ENCODE measurements around the gene METRN.

DNA sequence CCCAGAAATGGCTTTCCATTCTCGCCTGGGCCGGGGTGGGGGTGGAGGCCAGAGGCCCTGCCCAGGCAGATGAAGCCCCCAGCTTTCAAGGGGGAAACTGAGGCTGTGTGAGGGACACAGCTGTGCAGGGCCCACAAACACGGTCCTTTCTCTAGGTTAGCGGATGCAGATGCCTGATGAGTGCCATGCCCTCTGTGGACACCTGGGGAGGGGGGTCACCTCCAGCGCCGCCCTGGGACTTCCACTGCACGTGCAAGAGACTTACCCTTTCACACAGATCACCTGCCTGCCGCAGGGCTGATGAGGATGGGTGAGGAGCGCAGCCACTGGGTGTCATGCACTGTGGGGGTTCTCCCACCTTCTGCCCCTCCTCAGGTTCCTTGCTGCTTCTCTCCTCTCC, 3.5 kb downstream of the METRN start:
- TF ChIP-seq, protein P1, sequence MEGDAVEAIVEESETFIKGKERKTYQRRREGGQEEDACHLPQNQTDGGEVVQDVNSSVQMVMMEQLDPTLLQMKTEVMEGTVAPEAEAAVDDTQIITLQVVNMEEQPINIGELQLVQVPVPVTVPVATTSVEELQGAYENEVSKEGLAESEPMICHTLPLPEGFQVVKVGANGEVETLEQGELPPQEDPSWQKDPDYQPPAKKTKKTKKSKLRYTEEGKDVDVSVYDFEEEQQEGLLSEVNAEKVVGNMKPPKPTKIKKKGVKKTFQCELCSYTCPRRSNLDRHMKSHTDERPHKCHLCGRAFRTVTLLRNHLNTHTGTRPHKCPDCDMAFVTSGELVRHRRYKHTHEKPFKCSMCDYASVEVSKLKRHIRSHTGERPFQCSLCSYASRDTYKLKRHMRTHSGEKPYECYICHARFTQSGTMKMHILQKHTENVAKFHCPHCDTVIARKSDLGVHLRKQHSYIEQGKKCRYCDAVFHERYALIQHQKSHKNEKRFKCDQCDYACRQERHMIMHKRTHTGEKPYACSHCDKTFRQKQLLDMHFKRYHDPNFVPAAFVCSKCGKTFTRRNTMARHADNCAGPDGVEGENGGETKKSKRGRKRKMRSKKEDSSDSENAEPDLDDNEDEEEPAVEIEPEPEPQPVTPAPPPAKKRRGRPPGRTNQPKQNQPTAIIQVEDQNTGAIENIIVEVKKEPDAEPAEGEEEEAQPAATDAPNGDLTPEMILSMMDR (IDR thresholded peaks at IDR 0.05), result no peak
- no peak for TF ChIP-seq POLR2A (IDR thresholded peaks at IDR 0.05)

Data from Peyer's patch (tissue), 4 donors.